Ovary (tissue), 3 donors: Measurements from ENCODE around the gene MAML2.

ENCODE experiments used
- CTCF ChIP-seq, 3 donors: fragments of 450-650 bp in 2 of 3; fragments of 200-600 bp in 1 of 3; IDR thresholded peaks; one replicate each; pipeline versions ENCODE4 v1.5.1 to v1.8.0; 2016 to 2022; ENCODE audit warnings: antibody characterized with exemption in 3 of 3, mild to moderate bottlenecking in 1 of 3
- EP300 ChIP-seq: sonication (generic); formaldehyde crosslinking; IDR thresholded peaks from one replicate; pipeline ENCODE4 v1.6.1; 2017; ENCODE audit warnings: antibody characterized with exemption
- POLR2A ChIP-seq: fragments of 450-650 bp; IDR thresholded peaks from one replicate; pipeline ENCODE4 v1.6.1; 2017; ENCODE audit warnings: antibody characterized with exemption, mild to moderate bottlenecking, moderate library complexity
- donor health status: DM: no; HTN: no; CAD: no.

GRCh38 chr11:96116376-96116775 lies 226.6 kb downstream of the MAML2 start:
- TF ChIP-seq CTCF (IDR thresholded peaks at IDR 0.05) (no peak), POLR2A (no peak), EP300 (no peak)
